ENCODE measurements around the gene P3H2. TPM values are rescaled to one million over a fixed set of nuclear protein-coding genes. Genes with fewer than 3 reads are reported as not detected.

Gene P3H2
- total and polyA plus RNA-seq, 2 experiments from 2014 or later: 8.2 to 24.2 TPM

DNA sequence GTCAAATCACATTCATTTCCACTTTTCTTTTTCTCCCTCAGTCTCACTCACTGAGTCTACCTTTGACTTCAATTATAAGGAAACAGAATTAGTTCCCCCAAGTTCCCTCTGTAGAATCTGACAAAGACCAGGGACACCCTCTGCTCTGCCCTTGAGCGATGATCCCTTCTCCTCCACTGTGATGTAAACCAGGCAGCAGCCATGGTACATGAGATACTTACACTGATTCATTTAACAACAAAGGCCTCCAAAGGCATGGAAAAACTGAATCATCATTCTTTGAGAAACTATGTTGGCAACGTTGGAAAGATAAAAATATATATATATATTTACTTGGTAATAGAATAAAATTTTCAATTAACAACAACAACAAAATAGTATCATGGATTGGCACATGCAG, 84.1 kb downstream of the P3H2 start (continued):
- TF ChIP-seq, protein P1, sequence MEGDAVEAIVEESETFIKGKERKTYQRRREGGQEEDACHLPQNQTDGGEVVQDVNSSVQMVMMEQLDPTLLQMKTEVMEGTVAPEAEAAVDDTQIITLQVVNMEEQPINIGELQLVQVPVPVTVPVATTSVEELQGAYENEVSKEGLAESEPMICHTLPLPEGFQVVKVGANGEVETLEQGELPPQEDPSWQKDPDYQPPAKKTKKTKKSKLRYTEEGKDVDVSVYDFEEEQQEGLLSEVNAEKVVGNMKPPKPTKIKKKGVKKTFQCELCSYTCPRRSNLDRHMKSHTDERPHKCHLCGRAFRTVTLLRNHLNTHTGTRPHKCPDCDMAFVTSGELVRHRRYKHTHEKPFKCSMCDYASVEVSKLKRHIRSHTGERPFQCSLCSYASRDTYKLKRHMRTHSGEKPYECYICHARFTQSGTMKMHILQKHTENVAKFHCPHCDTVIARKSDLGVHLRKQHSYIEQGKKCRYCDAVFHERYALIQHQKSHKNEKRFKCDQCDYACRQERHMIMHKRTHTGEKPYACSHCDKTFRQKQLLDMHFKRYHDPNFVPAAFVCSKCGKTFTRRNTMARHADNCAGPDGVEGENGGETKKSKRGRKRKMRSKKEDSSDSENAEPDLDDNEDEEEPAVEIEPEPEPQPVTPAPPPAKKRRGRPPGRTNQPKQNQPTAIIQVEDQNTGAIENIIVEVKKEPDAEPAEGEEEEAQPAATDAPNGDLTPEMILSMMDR (conservative IDR thresholded peaks at IDR 0.05; ENCODE audit: low read depth in 2 of 2): no peak
- TF ChIP-seq, protein P2, sequence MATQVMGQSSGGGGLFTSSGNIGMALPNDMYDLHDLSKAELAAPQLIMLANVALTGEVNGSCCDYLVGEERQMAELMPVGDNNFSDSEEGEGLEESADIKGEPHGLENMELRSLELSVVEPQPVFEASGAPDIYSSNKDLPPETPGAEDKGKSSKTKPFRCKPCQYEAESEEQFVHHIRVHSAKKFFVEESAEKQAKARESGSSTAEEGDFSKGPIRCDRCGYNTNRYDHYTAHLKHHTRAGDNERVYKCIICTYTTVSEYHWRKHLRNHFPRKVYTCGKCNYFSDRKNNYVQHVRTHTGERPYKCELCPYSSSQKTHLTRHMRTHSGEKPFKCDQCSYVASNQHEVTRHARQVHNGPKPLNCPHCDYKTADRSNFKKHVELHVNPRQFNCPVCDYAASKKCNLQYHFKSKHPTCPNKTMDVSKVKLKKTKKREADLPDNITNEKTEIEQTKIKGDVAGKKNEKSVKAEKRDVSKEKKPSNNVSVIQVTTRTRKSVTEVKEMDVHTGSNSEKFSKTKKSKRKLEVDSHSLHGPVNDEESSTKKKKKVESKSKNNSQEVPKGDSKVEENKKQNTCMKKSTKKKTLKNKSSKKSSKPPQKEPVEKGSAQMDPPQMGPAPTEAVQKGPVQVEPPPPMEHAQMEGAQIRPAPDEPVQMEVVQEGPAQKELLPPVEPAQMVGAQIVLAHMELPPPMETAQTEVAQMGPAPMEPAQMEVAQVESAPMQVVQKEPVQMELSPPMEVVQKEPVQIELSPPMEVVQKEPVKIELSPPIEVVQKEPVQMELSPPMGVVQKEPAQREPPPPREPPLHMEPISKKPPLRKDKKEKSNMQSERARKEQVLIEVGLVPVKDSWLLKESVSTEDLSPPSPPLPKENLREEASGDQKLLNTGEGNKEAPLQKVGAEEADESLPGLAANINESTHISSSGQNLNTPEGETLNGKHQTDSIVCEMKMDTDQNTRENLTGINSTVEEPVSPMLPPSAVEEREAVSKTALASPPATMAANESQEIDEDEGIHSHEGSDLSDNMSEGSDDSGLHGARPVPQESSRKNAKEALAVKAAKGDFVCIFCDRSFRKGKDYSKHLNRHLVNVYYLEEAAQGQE (IDR thresholded peaks at IDR 0.05; ENCODE audit: unreplicated experiment): no peak
- TF ChIP-seq, protein P3, sequence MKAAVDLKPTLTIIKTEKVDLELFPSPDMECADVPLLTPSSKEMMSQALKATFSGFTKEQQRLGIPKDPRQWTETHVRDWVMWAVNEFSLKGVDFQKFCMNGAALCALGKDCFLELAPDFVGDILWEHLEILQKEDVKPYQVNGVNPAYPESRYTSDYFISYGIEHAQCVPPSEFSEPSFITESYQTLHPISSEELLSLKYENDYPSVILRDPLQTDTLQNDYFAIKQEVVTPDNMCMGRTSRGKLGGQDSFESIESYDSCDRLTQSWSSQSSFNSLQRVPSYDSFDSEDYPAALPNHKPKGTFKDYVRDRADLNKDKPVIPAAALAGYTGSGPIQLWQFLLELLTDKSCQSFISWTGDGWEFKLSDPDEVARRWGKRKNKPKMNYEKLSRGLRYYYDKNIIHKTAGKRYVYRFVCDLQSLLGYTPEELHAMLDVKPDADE (IDR thresholded peaks at IDR 0.05): no peak
- TF ChIP-seq JUNB (IDR thresholded peaks at IDR 0.05; ENCODE audit: unreplicated experiment) (no peak), CREB1 (CRISPR knock-in tag; IDR thresholded peaks at IDR 0.05; ENCODE audit: low read depth) (no peak), EZH2phosphoT487 (IDR thresholded peaks at IDR 0.05; ENCODE audit: unreplicated experiment) (no peak), STAT1 (IDR thresholded peaks at IDR 0.05; ENCODE audit: unreplicated experiment) (no peak), EZH2 (IDR thresholded peaks at IDR 0.05; ENCODE audit: low read depth, unreplicated experiment) (no peak)

DNA sequence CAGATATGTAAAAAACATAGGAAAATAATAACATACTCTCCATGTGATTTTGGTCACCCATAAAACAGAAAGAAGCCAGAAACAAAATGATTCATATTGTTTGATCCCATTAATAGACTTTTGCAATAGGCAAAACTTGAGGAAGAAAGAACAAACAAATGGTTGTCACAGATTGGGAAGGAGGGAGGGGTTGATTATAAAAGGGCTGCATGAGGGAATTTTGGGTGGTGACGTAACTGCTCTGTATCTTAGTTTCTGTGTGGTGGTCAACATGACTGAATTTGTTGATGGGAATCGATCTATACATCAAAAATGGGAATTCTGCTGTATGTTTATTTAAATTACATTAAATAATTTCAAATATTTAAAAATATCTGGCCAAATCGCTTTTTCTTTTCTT, 86.3 kb downstream of the P3H2 start:
- 0 out of 2 replicates have a peak overlapping the region, but pooled peaks have one; percentile 60 for H3K27ac Mint-ChIP-seq
- no peaks in the 10 kb centered on the region; the same call in 1 of the 3 replicates for H3K9me3 Mint-ChIP-seq
- Histone ChIP-seq H3K4me2 (no peak overlapping the region), H3K4me1 (ENCODE audit: insufficient read depth) (peaks cover 23% of the 10 kb centered on the region), H3K79me2 (replicated peaks; ENCODE audit: insufficient read depth) (no peaks in the 10 kb centered on the region), H3K36me3 (ENCODE audit: insufficient read depth) (no peaks in the 10 kb centered on the region), H4K20me1 (replicated peaks; ENCODE audit: insufficient read depth) (no peaks in the 10 kb centered on the region), H3K27ac (ENCODE audit: low read depth) (no peak overlapping the region), H3F3A (replicated peaks; ENCODE audit: low read depth) (no peaks in the 10 kb centered on the region), H2AFZ (no peak overlapping the region), H3K27me3 (ENCODE audit: insufficient read depth) (no peaks in the 10 kb centered on the region), H3K9me2 (ENCODE audit: insufficient read depth) (no peaks in the 10 kb centered on the region), H3K4me3 (no peak overlapping the region)
- H3K27me3 Mint-ChIP-seq (ENCODE audit: insufficient read depth, low read depth, poor library complexity): peaks cover 2% of the 10 kb centered on the region
- peaks cover 47% of the 10 kb centered on the region for H3K4me1 Mint-ChIP-seq
- DNase-seq (ENCODE audit: low spot score) (no peak), ATAC-seq (no peak)
- TF ChIP-seq EZH2phosphoT487 (IDR thresholded peaks at IDR 0.05; ENCODE audit: unreplicated experiment) (no peak), STAT1 (IDR thresholded peaks at IDR 0.05; ENCODE audit: unreplicated experiment) (no peak), ZNF331 (CRISPR knock-in tag; IDR thresholded peaks at IDR 0.05; ENCODE audit: low read depth) (no peak)
- TF ChIP-seq, protein P2 (IDR thresholded peaks at IDR 0.05; ENCODE audit: unreplicated experiment): no peak
- TF ChIP-seq, protein P3 (IDR thresholded peaks at IDR 0.05): no peak
- no peak overlapping the region for H3K4me3 Mint-ChIP-seq
- H3K36me3 Mint-ChIP-seq (ENCODE audit: low read depth): peaks cover 6% of the 10 kb centered on the region; the same call in 2 of the 3 replicates

Measured in GM23338 (cell line).